WERI-Rb-1 (cell line): Measurements from ENCODE around the gene ABHD6.
"Not testable (repeated sequence)": the region's sequence is repeated elsewhere in the genome, so short reads cannot be mapped to it uniquely, and the experiment has no call there.

Experiments
- DNase-seq: peaks from one replicate; pipeline ENCODE4 v3.0.0-alpha.2; 2020
- H3K27ac ChIP-seq: fragments of 250-450 bp; sonication (Bioruptor Pico); 2 replicates; pipeline ENCODE4 v1.5.1; 2020; ENCODE audit warnings: mild to moderate bottlenecking, moderate library complexity
- H3K27me3 ChIP-seq: fragments of 250-450 bp; sonication (Bioruptor Pico); 2 replicates; pipeline ENCODE4 v1.5.1; 2021; ENCODE audit warnings: mild to moderate bottlenecking, low read depth, moderate library complexity; ENCODE audit not compliant: insufficient read depth, severe bottlenecking
- H3K36me3 ChIP-seq: fragments of 250-450 bp; sonication (Bioruptor Pico); 2 replicates; pipeline ENCODE4 v1.5.1; 2020; ENCODE audit warnings: mild to moderate bottlenecking, moderate library complexity
- H3K4me3 ChIP-seq: 2 replicates; pipeline ENCODE4 v1.5.1; 2011; ENCODE audit warnings: low read depth, mild to moderate bottlenecking, control low read depth, low read length
- H3K9me3 ChIP-seq: fragments of 250-450 bp; sonication (Bioruptor Pico); 2 replicates; pipeline ENCODE4 v1.5.1; 2021; ENCODE audit warnings: mild to moderate bottlenecking, moderate library complexity; ENCODE audit not compliant: severe bottlenecking
- TF ChIP-seq, protein P1 (sequence below): IDR thresholded peaks from 2 replicates; pipeline ENCODE4 v1.5.1; 2011; ENCODE audit warnings: low read depth, mild to moderate bottlenecking, control low read depth, inconsistent platforms, low read length

Gene ABHD6

DNA sequence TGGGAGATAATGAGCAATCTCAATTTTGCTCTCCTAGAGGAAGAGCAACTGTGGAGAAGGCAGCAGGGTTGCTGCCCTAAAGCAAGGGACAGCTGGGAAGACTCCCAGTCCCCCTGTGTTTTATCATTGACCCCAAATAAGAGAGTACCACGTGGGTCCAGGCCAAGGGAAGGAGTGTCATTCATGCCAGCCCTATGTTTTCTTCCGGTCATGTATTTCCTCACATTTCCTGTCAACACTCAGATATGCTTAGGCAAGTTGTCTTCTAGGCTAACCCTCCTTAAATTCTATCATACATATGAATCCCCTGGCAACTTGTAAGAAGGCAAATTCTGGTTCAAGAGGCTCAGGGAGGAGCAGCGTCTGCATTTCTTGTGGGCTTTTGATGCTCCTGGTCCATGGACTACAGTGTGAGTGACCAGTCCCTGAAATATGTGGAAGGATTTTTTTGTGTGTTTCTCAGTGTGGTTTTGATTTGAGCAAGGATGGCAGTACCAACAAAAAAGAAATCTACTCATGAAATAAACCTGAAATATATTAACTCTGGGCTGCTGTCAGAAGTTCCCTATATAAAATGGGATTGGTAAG, 36.5 kb downstream of the ABHD6 start:
- H3K27me3 ChIP-seq: no peaks in the 10 kb centered on the region
- no peaks in the 10 kb centered on the region for H3K36me3 ChIP-seq
- no peak overlapping the region for H3K27ac ChIP-seq
- TF ChIP-seq, protein P1, sequence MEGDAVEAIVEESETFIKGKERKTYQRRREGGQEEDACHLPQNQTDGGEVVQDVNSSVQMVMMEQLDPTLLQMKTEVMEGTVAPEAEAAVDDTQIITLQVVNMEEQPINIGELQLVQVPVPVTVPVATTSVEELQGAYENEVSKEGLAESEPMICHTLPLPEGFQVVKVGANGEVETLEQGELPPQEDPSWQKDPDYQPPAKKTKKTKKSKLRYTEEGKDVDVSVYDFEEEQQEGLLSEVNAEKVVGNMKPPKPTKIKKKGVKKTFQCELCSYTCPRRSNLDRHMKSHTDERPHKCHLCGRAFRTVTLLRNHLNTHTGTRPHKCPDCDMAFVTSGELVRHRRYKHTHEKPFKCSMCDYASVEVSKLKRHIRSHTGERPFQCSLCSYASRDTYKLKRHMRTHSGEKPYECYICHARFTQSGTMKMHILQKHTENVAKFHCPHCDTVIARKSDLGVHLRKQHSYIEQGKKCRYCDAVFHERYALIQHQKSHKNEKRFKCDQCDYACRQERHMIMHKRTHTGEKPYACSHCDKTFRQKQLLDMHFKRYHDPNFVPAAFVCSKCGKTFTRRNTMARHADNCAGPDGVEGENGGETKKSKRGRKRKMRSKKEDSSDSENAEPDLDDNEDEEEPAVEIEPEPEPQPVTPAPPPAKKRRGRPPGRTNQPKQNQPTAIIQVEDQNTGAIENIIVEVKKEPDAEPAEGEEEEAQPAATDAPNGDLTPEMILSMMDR: no peak
- peaks cover 2% of the 10 kb centered on the region for H3K9me3 ChIP-seq
- no peak for DNase-seq
- no peak overlapping the region for H3K4me3 ChIP-seq

DNA sequence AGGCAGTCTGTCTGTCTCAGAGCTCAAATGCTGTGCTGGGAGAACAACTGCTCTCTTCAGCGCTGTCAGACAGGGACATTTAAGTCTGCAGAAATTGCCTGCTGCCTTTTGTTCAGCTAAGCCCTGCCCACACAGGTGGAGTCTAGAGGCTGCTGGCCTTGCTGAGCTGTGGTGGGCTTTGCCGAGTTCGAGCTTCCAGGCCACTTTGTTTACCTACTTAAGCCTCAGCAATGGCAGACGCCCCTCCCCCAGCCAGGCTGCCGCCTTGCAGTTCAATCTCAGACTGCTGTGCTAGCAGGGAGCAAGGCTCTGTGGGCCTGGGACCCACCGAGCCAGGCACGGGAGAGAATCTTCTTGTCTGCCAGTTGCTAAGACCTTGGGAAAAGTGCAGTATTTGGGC, 43.5 kb downstream of the ABHD6 start:
- H3K4me3 ChIP-seq: no peak overlapping the region
- peak; percentile 61 for DNase-seq
- TF ChIP-seq, protein P1: no peak
- H3K27me3 ChIP-seq: no peaks in the 10 kb centered on the region
- peaks cover 2% of the 10 kb centered on the region for H3K9me3 ChIP-seq
- no peak overlapping the region; the same call in 1 of the 2 replicates for H3K27ac ChIP-seq
- H3K36me3 ChIP-seq: 0 out of 2 replicates have a peak, but pooled peaks cover 3% of the 10 kb centered on the region

DNA sequence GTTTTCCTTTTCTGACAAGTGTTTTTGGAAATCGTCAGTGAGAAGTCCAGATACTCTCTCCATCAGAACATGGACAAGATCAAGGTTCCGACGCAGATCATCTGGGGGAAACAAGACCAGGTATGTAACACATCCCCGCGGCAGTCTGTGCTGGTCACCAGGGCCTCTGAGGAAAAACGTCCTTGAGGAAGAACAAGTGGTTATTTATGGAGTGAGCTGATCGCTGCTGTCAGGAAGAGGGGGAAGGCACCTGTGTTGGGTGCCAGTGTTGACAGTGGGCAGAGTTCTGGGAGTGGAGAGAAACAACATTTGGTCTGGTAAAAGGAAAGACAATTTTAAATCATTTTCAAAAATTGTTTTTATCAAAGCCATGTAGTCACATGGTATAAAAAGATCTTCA, 47.7 kb downstream of the ABHD6 start:
- H3K27me3 ChIP-seq: no peaks in the 10 kb centered on the region
- H3K9me3 ChIP-seq: no peaks in the 10 kb centered on the region
- TF ChIP-seq, protein P1: no peak
- H3K4me3 ChIP-seq: no peak overlapping the region
- H3K27ac ChIP-seq: no peak overlapping the region
- DNase-seq: no peak
- H3K36me3 ChIP-seq: peaks cover 3% of the 10 kb centered on the region; the same call in 1 of the 2 replicates

DNA sequence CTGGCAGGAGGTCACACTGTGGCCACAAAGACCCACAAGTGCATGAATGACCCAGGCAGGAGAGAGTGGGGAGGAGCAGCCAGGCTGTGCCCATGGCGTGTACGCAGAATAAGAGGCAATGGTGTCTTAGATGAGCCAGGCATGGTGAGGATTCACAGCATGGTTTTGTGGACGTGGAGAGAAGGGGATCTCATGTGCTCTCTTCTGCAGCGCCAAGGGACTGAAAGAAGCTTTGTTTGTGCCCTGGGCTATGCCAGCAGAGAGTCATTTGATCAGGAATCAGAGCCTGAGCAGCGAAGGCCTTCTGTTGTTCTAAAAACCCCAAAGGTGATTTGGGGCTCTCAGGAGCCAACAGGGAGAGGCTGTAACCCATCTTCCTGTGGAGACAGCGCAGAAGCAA, 49.8 kb downstream of the ABHD6 start:
- TF ChIP-seq, protein P1: no peak
- H3K36me3 ChIP-seq: peaks cover 3% of the 10 kb centered on the region; the same call in 1 of the 2 replicates
- H3K27ac ChIP-seq: no peak overlapping the region
- no peak for DNase-seq
- H3K9me3 ChIP-seq: no peaks in the 10 kb centered on the region
- no peak overlapping the region for H3K4me3 ChIP-seq
- H3K27me3 ChIP-seq: no peaks in the 10 kb centered on the region

DNA sequence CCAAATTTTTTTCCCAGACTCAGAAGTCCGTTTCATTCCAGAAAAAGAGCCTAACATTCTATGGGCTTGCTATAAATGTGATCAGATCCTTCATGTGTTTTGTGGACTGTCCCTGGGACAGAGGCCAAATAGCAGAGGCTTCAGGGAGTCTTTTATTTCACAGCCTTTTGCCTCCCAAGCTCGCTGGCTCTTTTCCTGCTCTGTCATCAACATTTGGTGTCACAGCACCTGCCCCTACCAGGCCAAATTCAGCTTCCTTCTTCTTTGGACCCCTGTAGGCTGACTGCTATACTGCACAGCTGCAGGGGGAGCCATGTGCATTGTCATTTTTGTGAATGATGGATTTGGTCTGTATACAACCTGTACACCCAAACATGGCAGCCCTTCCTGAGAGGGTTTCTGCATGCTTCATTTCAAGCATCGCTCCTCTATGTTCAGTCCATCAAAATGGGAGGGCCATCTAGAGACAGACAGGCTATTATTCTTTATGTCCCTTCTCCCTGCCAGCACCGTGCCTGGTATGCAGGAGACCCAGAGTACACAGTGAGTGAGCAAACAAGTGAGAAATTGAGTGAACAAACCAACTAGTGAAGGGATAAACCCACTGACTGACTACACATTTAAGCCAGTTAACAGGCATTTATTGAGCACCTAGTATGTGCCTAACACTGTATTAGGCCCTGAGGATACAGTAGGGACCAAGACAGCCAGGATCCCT, 50.6 kb downstream of the ABHD6 start:
- no peak for DNase-seq
- H3K36me3 ChIP-seq: peaks cover 3% of the 10 kb centered on the region; the same call in 1 of the 2 replicates

DNA sequence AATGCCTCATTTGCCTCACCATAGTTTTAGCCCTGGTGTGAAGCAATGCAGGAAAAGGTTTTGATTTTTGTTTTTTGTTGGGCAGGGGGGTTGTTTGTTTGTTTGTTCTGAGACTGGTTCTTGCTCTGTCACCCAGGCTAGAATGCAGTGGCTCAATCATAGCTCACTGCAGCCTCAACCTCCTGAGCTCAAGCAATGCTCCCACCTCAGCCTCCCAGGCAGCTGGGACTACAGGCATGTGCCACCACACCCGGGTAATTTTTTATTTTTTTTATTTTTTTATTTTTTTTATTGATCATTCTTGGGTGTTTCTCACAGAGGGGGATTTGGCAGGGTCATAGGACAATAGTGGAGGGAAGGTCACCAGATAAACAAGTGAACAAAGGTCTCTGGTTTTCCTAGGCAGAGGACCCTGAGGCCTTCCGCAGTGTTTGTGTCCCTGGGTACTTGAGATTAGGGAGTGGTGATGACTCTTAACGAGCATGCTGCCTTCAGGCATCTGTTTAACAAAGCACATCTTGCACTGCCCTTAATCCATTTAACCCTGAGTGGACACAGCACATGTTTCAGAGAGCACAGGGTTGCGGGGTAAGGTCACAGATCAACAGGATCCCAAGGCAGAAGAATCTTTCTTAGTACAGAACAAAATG, 51.5 kb downstream of the ABHD6 start:
- not testable (repeated sequence) for H3K27me3 ChIP-seq, H3K27ac ChIP-seq, H3K4me3 ChIP-seq, H3K36me3 ChIP-seq, H3K9me3 ChIP-seq, DNase-seq

More for the DNA sequence above, 50.6 kb downstream of the ABHD6 start:
- H3K27me3 ChIP-seq: no peaks in the 10 kb centered on the region
- TF ChIP-seq, protein P1: no peak
- no peak overlapping the region for H3K4me3 ChIP-seq
- H3K27ac ChIP-seq: no peak overlapping the region
- H3K9me3 ChIP-seq: no peaks in the 10 kb centered on the region

DNA sequence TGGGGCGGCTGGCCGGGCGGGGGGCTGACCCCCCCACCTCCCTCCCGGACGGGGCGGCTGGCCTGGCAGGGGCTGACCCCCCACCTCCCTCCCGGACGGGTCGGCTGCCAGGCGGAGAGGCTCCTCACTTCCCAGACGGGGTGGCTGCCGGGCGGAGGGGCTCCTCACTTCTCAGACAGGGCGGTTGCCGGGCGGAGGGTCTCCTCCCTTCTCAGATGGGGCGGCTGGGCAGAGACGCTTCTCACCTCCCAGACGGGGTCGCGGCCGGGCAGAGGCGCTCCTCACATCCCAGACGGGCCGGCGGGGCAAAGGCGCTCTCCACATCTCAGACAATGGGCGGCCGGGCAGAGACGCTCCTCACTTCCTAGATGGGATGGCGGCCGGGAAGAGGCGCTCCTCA, 52.9 kb downstream of the ABHD6 start:
- H3K36me3 ChIP-seq, H3K9me3 ChIP-seq, H3K27ac ChIP-seq, H3K4me3 ChIP-seq, DNase-seq, H3K27me3 ChIP-seq: not testable (repeated sequence)
